ENCODE measurements around the gene ABI3BP.
"Not testable (repeated sequence)": the region's sequence is repeated elsewhere in the genome, so short reads cannot be mapped to it uniquely, and the experiment has no call there.

The ABI3BP gene

DNA sequence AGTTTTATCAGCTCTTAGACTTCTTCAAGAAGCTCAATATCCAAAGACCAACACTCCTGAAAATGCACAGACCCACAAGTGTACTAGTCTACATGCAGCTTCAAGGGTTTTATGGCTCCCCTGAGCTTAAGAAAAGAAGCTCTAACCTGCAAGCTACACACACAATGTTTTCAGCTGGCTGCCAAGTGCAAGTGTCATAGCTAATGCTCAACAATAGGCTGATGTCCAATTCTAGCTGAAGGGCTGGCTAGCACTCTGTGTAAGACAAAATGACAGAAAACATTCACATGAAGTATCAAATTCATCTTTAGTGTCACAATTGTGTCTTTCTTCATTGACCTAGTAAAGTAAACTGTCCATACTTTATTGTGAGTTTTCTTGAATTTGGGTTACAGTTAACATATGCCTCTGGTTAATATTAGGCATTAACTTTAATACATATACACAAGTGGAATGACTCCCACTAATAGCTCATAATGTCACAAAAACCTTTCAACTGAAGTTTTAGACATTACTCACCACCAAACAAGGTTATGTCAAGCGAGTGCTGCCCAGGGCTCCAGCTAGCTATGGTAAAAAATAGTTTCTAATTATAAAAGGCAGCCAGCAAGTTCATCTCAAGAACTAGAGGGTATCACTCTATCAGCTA is 15.1 kb downstream of the ABI3BP start:
- DNase-seq: peak; percentile 43

- DNase-seq: no peak
Observed at GRCh38 chr3:100976611-100977010, 16.6 kb downstream of the ABI3BP start.

DNA sequence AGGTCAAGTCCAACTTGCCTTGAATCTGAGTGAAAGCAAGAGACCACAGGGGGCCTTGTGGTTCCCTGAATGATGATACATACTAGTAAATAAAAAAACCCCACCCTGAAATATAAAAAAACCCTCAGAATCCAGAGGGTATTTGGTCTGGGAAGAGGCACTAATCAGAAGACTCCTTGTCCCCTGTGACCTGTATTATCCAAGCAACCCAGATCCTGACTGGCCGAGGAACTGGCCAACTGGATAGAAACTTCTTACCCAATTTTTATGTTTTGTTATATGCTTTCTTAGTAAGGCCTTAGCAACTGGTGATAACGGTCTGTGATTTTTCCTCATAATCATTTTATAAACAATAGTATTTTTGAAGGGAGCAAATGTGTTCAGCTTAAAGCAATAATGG is 17.5 kb downstream of the ABI3BP start:
- no peak for DNase-seq

DNA sequence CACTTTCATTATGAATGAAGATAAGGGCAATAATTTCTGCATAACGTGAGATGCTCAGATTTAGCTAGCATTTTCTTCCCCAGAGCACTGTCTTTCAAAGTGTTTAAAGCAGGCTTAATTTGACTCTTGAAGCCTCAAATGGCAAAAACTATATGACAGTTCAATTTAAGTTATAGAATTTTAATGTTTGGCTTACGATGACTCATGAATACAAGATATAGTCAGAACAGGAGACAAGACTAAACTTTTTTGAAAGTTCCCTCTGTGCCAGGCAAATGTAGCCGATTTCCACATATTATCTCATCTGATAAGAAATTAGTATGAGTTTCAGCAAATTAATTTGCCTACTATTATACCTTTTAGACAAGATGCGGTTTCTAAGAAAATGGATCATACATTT is 19.6 kb downstream of the ABI3BP start:
- no peak for DNase-seq

DNA sequence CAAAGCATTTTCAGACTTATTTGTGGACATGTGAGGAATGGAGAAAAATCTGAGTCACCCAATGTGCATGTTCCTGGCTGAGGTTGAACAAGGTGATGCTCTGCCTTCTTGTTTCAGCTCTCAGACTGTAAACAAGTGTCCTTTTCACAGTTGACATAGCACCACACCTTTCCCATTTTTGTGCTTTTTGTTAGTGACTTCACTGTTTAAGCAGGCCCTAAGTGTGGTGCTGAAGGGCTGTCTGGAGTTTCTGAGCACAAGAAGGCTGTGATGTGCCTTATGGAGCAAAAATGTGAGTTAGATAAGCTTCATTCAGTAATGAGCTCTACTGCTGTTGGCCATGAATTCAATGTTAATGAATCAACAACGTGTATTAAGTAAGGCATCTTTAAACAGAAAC is 20.4 kb downstream of the ABI3BP start:
- no peak for DNase-seq

DNA sequence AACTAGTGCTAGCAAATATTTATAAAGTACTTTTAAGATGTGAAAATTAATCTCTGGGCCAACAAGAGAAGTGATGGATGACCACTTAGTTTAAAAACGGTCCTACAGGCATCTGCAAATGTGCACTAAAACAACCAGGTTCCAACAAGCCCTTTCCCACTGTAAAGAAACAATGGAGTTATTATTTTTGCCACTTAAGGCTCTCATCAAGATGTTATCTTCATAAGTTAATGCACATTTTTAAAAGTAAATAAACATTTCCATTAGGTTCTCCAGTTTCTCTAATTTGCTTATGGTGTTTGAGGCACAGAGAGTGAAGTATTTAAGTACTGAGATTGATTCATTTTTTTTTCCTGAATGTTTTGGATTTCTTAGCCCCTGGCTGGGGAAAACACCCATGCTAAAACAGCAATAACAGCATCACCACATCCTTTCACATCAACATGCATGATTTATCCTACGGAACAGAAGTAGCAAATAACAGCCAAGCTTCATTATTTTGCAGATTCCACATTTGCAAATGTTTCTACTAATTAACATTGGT is 20.8 kb downstream of the ABI3BP start:
- no peak for DNase-seq

- no peak for DNase-seq
Observed at GRCh38 chr3:100971798-100972197, 21.4 kb downstream of the ABI3BP start.

DNA sequence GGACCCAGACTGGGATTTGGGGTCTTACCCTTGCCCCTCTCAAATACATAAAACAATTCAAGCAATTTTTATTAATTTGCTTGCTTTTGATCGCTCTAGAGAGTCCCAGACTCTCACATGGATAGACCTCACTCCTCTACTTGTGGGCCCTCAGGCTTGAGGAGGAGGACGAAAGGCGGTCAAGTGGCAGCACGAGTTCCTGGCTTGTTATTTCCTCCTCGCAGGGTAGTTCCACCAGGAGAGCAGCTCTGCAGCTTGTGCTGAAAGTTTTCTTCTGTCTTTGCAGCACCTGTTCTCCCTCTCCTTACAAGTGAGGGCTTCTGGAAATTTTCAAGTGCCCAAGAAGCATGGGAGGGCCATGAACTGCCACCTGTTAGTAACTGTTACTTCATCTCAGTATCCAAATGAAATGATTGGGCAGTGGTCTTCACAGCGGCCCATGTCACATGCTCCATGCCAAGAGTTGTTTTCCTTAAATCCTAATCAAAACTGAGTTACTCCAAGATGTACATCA is 22.7 kb downstream of the ABI3BP start:
- DNase-seq: no peak

DNA sequence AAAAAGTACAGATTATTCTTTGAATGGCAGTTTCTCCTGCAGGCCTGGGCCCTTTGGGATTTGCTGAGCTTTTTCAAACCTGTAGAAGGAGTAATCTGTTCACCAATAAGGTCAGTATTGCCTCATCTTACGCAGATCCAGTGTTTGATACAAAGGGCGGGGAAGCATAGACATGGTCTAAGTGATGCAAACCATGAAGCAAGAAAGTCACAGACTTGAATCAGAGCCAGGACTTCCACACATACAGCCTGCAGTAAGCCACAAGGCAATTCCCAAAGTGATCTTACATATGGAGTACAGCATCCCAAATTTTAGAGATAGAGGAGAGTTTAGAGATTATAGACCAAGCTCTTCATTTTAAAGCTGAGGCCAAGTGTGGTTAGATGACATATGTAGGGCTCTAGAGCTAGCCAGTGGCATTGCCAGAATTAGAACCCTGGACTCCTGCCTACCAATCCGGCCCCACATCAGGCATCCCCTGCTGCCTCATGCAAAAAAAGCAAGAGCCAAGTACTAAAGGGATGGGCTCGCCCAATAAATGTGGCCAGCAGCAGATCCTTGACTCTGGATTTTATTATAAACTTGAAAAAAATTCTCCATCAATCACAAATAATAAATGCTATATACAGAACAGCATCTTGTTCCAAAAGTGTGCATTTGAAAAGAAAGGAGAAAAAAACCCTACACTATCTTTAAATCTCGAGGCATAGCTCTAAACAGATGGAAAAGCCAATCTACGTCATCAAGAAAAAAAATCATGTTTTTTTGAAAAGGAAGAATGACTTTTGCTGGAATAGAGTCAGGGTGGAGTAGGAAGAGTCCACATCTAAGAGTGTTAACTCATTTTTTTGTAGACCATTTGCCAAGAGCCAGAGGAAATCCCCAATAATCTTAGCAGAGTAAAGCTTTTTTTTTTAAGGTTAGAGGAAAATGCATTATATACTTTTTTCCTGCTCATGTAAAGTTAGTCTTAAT is 24.0 kb downstream of the ABI3BP start:
- peak; percentile 85 for DNase-seq

DNA sequence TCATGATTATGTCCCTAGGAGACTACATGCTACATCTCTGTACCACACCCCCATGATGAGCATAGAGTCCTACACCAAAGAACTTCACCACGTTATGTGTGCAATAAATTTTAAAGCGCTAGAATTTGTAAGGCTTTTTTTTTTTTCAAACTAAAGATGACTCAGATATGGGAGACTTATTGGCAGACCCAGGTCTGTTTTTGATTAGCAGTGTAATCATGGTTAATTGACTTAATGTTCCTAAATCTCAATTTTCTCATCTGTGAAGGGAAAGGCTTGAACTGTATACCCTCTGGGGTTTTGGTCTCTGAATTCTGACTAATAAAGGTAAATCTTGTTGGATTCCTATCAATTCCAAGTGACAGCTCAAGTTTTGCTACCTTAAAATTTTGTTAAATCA is 26.4 kb downstream of the ABI3BP start:
- peak; percentile 71 for DNase-seq

- DNase-seq: peak; percentile 56
Observed at GRCh38 chr3:100966049-100966491, 27.2 kb downstream of the ABI3BP start.

DNA sequence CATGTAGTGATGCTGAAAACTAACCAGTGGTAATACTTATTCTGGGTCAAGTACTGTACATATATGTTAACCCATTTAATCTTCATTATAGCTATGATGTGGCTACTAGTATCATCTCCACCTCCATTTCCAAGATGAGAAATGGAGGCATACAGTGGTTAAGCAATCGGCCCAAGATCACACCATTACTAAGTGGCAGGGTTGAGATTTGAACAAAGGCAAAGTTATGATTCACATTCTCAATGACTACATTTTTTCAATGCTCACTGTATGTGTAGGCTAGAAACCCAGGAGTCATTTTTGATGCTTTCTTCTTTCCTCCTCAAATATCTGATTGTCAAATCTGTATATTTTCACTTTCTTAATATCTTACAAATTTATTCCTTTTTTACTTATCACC is 30.2 kb downstream of the ABI3BP start:
- DNase-seq: no peak

DNA sequence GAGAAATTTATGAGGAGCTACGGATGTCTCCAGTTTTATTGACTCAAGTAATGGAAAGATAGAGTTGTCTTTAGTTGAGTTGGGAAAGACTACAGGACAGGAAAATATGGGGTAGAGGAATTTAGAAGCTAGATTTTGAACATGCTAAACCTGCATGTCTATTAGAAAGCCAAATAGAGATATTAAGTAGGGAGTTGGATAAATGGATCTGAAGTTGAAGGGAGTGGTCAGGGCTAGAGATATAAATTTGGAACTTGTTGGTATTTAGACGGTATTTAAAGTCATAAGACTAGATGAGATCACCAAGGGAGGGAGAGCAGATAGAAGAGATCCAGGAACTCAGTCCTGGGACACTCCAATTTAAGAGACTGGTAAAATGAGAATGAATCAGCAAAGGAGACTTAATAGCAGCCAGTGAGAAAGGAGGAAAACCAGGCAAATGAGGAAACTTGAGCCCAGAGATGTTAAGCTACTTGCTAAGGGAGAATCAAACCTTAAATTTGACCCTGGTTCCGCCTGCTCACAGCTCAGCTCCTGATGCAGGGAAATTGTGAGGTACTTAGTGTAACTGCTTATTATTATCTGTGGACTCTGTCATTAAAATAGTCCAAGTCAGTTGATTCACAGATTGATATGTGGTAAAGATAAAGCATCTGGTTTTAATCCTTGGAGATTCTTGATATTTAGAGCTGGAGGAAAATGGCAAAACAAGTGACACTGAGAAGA is 35.8 kb downstream of the ABI3BP start:
- DNase-seq: peak; percentile 38

DNA sequence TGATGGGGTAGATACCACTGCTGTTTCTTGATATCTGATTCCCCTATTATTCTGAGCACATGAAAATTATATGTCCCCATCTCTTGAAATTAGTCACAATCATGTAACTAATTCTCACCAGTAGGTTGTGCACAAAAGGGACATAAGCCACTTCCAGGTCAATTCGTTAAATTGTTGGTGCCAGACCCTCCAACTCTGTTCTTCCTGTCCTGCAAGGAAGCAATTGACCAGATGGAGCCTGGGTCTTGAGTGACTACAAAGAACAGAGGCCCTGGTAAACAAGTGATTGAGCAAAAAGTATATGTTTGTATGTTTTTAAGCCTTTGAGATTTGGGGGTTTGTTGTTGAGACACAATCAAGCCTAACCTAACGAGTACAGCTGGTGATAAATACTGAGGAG is 36.9 kb downstream of the ABI3BP start:
- no peak for DNase-seq

- peak; percentile 97 for DNase-seq
Observed at GRCh38 chr3:100954990-100955389, 38.2 kb downstream of the ABI3BP start.

DNA sequence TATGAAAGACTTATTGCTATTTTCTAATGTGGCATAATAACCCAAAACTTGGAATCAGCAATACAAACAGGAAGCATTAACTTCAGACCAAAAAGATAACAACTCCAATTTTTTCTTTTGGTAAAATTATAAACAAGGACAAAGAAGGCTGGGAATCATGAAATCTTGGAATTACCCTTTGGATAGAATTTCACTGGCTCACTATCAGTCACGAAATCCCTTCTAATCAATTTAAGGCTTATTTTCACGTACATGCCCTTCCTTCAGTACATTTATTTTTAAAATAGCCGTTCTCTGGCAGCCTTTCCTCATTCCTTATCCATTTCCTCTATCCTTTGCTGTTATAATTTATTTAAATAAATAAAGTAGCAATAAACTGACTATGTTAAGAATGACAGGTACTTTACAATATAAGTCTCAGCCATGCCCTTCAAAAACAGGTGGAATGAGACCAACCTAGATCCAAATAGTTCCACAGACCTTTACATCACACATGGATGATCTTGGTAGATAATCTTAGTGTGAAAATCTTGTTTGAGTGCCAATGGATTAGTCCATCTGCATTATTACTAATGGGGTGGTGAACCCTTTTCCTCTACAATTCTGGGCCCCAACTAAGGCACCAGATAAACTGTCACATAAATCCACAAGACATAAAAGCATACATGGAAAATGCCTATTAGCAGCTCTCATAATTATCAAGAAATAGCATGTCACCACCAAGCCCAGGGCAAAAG is 38.9 kb downstream of the ABI3BP start:
- no peak for DNase-seq

DNA sequence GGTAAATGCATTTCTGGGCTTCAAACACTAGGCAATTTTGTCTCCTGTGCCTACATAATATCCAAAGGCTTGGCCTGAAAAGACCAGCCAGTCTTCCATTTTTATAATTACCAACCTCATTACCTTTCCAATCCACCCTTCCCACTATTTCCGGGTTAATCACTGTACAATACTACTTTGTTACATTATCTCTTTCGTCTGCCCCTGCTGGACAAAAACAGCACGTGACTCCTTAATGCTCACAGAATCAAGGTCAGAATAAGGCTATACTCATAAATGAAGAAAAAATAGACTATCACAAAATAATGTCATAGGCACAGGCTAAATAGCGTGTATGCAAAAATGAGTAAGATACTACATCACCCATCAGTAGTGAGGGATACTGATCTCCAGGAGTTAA is 40.1 kb downstream of the ABI3BP start:
- no peak for DNase-seq

GRCh38 chr3:100947119-100947518 is 46.1 kb downstream of the ABI3BP start:
- DNase-seq: no peak

- DNase-seq: not testable (repeated sequence)
Observed at GRCh38 chr3:100946096-100946495, 47.1 kb downstream of the ABI3BP start.

GRCh38 chr3:100941451-100941850 is 51.8 kb downstream of the ABI3BP start:
- DNase-seq: no peak

DNA sequence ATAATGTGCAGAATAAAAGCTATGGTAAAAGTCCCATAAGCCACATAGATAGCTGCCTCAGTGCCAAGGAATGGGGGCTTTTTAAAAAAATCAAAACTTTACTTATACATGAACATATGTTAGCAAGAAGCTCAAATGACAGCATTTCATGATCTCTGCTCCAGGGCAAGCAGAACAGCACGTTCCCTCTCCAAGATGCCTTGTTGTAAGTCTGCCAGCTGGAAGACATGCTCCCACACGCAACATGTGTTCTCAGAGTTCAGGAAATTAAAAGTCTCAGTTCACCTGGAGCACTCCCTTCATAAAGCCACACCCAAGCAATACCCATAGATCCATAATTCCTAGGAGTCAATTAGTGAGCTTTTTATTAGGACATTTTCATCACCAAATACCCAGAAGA is 52.2 kb downstream of the ABI3BP start:
- no peak for DNase-seq

- DNase-seq: no peak
Observed at GRCh38 chr3:100936931-100937330, 56.3 kb downstream of the ABI3BP start.
